GM12874 (cell line): ENCODE results near the gene WAS.

Source experiments
- TF ChIP-seq, protein P1 (sequence below): IDR thresholded peaks from 2 replicates; pipeline ENCODE4 v1.5.1; 2011; ENCODE audit warnings: low read depth, mild to moderate bottlenecking, control low read depth, low read length, moderate library complexity; ENCODE audit not compliant: insufficient read depth

WAS gene

DNA sequence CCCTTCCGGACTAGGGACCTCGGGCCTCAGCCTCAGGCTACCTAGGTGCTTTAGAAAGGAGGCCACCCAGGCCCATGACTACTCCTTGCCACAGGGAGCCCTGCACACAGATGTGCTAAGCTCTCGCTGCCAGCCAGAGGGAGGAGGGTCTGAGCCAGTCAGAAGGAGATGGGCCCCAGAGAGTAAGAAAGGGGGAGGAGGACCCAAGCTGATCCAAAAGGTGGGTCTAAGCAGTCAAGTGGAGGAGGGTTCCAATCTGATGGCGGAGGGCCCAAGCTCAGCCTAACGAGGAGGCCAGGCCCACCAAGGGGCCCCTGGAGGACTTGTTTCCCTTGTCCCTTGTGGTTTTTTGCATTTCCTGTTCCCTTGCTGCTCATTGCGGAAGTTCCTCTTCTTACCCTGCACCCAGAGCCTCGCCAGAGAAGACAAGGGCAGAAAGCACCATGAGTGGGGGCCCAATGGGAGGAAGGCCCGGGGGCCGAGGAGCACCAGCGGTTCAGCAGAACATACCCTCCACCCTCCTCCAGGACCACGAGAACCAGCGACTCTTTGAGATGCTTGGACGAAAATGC is at the start of gene WAS:
Gene WAS (plus strand): TSS at position 389 of the 572 bp plus-strand sequence. CDS start 55 bp downstream, at position 444.
- TF ChIP-seq, protein P1, sequence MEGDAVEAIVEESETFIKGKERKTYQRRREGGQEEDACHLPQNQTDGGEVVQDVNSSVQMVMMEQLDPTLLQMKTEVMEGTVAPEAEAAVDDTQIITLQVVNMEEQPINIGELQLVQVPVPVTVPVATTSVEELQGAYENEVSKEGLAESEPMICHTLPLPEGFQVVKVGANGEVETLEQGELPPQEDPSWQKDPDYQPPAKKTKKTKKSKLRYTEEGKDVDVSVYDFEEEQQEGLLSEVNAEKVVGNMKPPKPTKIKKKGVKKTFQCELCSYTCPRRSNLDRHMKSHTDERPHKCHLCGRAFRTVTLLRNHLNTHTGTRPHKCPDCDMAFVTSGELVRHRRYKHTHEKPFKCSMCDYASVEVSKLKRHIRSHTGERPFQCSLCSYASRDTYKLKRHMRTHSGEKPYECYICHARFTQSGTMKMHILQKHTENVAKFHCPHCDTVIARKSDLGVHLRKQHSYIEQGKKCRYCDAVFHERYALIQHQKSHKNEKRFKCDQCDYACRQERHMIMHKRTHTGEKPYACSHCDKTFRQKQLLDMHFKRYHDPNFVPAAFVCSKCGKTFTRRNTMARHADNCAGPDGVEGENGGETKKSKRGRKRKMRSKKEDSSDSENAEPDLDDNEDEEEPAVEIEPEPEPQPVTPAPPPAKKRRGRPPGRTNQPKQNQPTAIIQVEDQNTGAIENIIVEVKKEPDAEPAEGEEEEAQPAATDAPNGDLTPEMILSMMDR, result no peak

DNA sequence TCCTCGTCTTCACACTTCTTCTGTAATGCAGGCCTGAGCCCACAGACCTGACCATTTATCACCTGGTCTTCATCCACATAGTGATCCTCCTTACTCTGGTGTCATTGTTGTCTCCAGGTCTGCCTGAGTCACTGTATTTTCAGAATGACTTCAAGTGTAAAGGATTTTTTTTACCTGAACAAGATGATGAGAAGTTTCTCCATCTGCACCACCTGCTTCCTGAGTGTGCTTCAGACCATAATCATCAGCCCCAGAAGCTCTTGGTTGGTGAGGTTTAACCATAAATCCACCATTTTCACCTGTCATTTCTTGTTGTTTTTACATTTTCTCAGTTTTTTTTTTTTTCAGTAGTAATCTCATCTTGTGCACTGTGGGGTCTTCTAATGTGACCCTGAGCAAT is 47.3 kb upstream of the WAS start:
- TF ChIP-seq, protein P1, result no peak

DNA sequence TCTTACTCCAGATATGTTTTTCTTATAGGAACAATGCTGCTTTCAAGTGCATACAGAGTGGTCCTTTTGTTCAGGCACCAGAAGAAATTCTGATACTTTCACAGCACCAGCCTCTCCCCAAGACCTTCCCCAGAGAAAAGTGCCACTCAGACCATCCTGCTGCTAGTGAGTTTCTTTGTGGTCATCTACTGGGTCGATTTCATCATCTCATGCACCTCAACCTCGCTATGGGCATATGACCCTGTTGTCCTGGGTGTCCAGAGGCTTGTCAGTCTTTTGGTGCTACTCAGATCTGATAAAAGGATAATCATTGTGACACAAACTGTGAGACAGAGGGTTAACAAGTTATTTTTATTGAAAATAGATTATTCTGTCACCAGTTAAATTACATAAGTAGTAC is 46.8 kb upstream of the WAS start:
- TF ChIP-seq, protein P1, result no peak

DNA sequence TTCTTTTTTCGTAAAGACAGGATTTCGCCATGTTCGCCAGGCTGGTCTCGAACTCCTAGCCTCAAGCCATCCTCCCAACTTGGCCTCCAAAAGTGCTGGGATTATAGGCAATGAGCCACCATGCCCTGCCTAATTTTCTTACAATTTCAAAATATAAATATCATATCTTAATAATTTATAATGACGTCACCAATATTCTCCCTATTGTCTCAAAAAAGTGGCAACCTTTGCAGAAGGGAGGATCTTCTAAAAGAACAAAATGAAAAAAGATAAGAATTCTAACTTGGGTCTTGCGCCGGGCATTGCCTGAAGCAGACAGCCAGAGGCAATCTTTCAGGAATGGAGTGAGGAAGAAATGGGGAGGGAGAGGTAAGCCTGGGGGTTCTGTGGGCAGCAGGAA is 37.9 kb upstream of the WAS start:
- TF ChIP-seq, protein P1, result no peak

DNA sequence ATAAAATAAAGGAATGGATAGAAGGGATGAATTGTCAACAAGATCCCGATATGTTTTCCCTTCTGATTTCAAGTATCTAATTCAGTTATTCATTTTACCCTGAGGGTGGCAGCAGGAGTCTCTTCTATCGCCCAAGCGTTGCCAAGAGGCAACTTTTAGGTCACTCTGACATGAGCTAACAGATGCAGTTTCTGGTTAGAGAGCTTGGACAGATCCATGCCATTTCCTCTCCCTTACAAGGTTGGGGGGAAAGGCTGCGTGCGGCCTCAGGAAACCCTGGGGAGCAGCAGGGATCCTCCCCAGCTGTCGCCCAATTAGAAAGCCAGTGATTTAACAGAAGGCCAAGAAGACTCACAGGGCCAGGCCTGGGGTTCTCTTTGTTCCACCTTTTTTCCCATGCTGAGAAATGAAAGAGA is 35.3 kb upstream of the WAS start:
- TF ChIP-seq, protein P1, result no peak

DNA sequence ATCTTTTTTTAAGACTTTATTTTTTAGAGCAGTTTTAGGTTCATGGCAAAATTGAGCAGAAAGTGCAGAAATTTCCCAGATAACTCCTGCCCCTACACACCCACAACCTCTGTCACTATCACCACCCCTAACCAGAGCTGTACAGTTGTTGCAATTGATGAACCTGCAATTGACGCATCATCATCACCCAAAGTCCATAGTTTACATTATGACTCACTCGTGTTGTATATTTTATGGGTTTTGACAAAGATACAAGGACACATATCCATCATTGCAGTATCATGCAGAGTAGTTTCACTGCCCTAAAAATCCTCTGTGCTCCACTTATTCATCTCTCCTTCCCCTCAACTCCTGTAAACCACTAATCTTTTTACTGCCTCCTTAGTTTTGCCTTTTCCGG is 34.5 kb upstream of the WAS start:
- TF ChIP-seq, protein P1, result no peak

DNA sequence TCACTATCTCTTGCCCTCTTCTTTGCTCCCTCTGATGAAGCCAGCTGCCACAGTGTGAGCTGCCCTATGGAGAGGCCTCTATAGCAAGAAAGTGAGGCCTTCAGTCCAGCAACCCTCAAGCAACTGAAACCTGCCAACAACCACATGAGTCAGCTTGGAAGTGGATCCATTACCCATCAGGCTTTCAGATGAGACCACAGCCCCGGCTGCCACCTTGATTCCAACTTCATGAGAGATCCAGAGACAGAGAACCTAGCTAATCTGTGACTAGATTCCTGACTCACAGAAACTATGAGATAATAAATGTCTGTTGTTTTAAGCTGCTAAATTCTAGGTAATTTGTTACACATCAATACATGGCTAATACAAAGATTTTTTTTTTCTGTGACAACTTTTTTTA is 20.4 kb upstream of the WAS start:
- TF ChIP-seq, protein P1, result no peak
